Right lobe of liver (tissue), 6 donors: ENCODE measurements around the gene MMAB. TPM values are rescaled to one million over a fixed set of nuclear protein-coding genes. Genes with fewer than 3 reads are reported as not detected.
"Not testable (repeated sequence)": the region's sequence is repeated elsewhere in the genome, so short reads cannot be mapped to it uniquely, and the experiment has no call there.

Source experiments
- ATAC-seq, 4 donors: fragments of 200-7000 bp; cut with Tn5 transposase; one replicate each; pipeline ENCODE4 v1.9.1; 2020; ENCODE audit warnings: mild to moderate bottlenecking in 4 of 4, moderate library complexity in 4 of 4
- DNase-seq, 3 donors: peaks; one replicate each; pipeline ENCODE4 v3.0.0-alpha.2; 2020
- H3K27ac ChIP-seq, 3 donors: fragments of 200-600 bp; one replicate each; pipeline ENCODE4 v1.8.0; 2022
- H3K27me3 ChIP-seq, 2 donors: fragments of 200-600 bp; one replicate each; pipeline ENCODE4 v1.8.0; 2022
- H3K36me3 ChIP-seq, 4 donors: fragments of 200-600 bp; sonication (generic) in 1 of 4; one replicate each; pipeline versions ENCODE4 v1.5.1 to v1.8.0; 2017 to 2022; ENCODE audit warnings: control low read depth in 1 of 4
- H3K4me1 ChIP-seq, 4 donors: fragments of 200-600 bp; sonication (generic) in 1 of 4; one replicate each; pipeline versions ENCODE4 v1.5.1 to v1.8.0; 2017 to 2022; ENCODE audit warnings: control low read depth in 1 of 4
- H3K4me3 ChIP-seq, 3 donors: fragments of 200-600 bp; one replicate each; pipeline ENCODE4 v1.8.0; 2022
- H3K9me3 ChIP-seq, 4 donors: fragments of 200-600 bp; sonication (generic) in 1 of 4; one replicate each; pipeline versions ENCODE4 v1.5.1 to v1.8.0; 2017 to 2022; ENCODE audit warnings: control low read depth in 1 of 4
- POLR2A ChIP-seq: fragments of 450-650 bp; IDR thresholded peaks from one replicate; pipeline ENCODE4 v1.6.1; 2017; ENCODE audit warnings: antibody characterized with exemption, mild to moderate bottlenecking
- WGBS: methylation state at CpG from one replicate; pipeline ENCODE4 v1.1.6; 2018; ENCODE audit warnings: low coverage, low lambda C conversion rate; ENCODE audit not compliant: insufficient coverage; ENCODE audit errors: missing lambda C conversion rate; 5-methylcytosine and 5-hydroxymethylcytosine counted together
- intact Hi-C, 2 donors: fragments of 100-400 bp; cut with DNase I; formaldehyde crosslinking; loops; one replicate each; pipeline versions ENCODE4 v1.11.2 to v1.14.1; 2022
- total RNA-seq, 6 experiments: library from RNA; depleted of rRNA in 2 of 6; stranded (reverse); fragments of >200 nt in 2 of 6; fragmentation: NEBNext Ultra II Directional in 3 of 6; extraction: Animal tissue kit (Norgen Biotek cat#: 25700) in 3 of 6; gene quantifications; one replicate each; pipeline versions ENCODE4 v1.1.0 to v1.2.4, GENCODE V29; 2016 to 2023
- TF ChIP-seq, protein P1 (sequence below), 4 donors: fragments of 200-600 bp in 3 of 4; fragments of 450-650 bp in 1 of 4; IDR thresholded peaks; one replicate each; pipeline versions ENCODE4 v1.5.1 to v1.8.0; 2016 to 2022; ENCODE audit warnings: antibody characterized with exemption in 4 of 4, mild to moderate bottlenecking in 2 of 4
- donor health status: DM: no; HTN: yes; CAD: no.
- donor health status: DM: no; HTN: no; CAD: no.
- donor health status: DM: no; HTN: no; CAD: no.
- donor health status: DM: no; HTN: yes; CAD: no.
- donor health status: DM: no; HTN: yes; CAD: no.

Gene MMAB
- total RNA-seq, 6 experiments from 2014 or later: 42.6 to 99.8 (median 65.2) TPM

GRCh38 chr12:109605599-109606228 is 32.4 kb upstream of the MMAB start:
- Histone ChIP-seq H3K27ac (no peak overlapping the region), H3K9me3 (no peaks in the 10 kb centered on the region), H3K4me3 (no peak overlapping the region), H3K36me3 (no peaks in the 10 kb centered on the region), H3K27me3 (no peaks in the 10 kb centered on the region), H3K4me1 (no peaks in the 10 kb centered on the region)
- no peak for DNase-seq
- WGBS: 88% methylated on average over 2 of the region's 13 CpGs
- intact Hi-C loops: no loop called here
- TF ChIP-seq, protein P1, sequence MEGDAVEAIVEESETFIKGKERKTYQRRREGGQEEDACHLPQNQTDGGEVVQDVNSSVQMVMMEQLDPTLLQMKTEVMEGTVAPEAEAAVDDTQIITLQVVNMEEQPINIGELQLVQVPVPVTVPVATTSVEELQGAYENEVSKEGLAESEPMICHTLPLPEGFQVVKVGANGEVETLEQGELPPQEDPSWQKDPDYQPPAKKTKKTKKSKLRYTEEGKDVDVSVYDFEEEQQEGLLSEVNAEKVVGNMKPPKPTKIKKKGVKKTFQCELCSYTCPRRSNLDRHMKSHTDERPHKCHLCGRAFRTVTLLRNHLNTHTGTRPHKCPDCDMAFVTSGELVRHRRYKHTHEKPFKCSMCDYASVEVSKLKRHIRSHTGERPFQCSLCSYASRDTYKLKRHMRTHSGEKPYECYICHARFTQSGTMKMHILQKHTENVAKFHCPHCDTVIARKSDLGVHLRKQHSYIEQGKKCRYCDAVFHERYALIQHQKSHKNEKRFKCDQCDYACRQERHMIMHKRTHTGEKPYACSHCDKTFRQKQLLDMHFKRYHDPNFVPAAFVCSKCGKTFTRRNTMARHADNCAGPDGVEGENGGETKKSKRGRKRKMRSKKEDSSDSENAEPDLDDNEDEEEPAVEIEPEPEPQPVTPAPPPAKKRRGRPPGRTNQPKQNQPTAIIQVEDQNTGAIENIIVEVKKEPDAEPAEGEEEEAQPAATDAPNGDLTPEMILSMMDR (IDR thresholded peaks at IDR 0.05): no peak
- no peak for TF ChIP-seq POLR2A
- no peak for ATAC-seq

- H3K4me1 ChIP-seq: no peaks in the 10 kb centered on the region
- no CpG with 5 or more reads among the region's 5 CpGs for WGBS
- H3K27ac ChIP-seq: no peak overlapping the region
- DNase-seq (no peak), ATAC-seq (no peak)
- TF ChIP-seq, protein P1 (IDR thresholded peaks at IDR 0.05): no peak
- no peak for TF ChIP-seq POLR2A
- H3K9me3 ChIP-seq: no peaks in the 10 kb centered on the region
- H3K4me3 ChIP-seq: no peak overlapping the region
- H3K27me3 ChIP-seq: no peaks in the 10 kb centered on the region
- H3K36me3 ChIP-seq: no peaks in the 10 kb centered on the region
- intact Hi-C loops: no loop called here
Observed at GRCh38 chr12:109605016-109605415, 31.7 kb upstream of the MMAB start.

GRCh38 chr12:109604132-109604585 is 30.9 kb upstream of the MMAB start:
- intact Hi-C loops: loop anchor here in 1 of 2 donors (5.0 kb wide), 1 partner anchor 113 kb away; no protein-coding TSS in a partner anchor
- no peak overlapping the region for H3K4me3 ChIP-seq
- no peaks in the 10 kb centered on the region for H3K36me3 ChIP-seq
- H3K27ac ChIP-seq: no peak overlapping the region
- no peak for DNase-seq
- H3K27me3 ChIP-seq: no peaks in the 10 kb centered on the region
- TF ChIP-seq POLR2A: no peak
- TF ChIP-seq, protein P1 (IDR thresholded peaks at IDR 0.05): no peak
- peak; percentile 57 to 89 (median 67) for ATAC-seq
- H3K9me3 ChIP-seq: no peaks in the 10 kb centered on the region
- no peaks in the 10 kb centered on the region for H3K4me1 ChIP-seq
- 45% methylated on average over 3 of the region's 3 CpGs for WGBS

DNA sequence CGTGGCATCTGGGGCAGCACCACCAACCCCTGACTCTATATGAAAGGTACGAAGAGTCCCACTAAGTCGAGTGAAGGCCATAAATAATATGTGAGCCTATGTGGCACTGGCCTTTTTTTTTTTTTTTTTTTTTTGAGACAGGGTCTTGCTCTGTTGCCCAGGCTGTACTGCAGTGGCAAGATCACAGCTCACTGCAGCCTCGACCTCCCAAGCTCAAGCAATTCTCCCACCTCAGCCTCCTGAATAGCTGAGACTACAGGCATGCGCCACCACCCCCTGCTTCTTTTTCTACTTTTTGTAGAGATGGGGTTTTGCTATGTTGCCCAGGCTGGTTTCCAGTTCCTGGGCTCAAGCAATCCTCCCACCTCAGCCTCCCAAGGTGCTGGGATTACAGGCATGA is 28.8 kb upstream of the MMAB start:
- H3K27me3 ChIP-seq, ATAC-seq, DNase-seq, H3K36me3 ChIP-seq, H3K27ac ChIP-seq, H3K4me3 ChIP-seq, H3K9me3 ChIP-seq: not testable (repeated sequence)
- WGBS: 78% methylated on average over 3 of the region's 5 CpGs
- peaks cover 0 to 14% (median 2%) of the 10 kb centered on the region in 4 donors for H3K4me1 ChIP-seq
- intact Hi-C loops: loop anchor here in 1 of 2 donors (5.0 kb wide), 1 partner anchor 115 kb away; no protein-coding TSS in a partner anchor

DNA sequence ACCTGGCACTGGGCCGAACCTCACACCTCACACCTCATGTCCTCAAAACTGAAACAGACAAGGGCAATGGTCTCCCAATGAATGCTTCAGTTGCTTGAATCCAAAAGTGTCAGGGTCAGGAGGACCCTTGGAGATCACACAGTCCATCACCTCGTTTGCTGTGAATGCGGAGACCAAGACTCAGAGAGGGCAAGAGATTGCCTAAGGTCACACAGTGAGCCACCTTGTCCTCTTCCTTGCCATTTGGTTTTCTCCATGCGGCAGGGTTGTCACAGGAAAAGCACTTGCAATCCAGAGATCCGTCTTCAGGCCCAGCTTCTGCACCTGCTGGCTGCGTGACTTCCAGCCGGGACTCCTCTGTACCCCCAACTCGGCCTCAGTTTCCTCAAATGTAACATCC is 28.3 kb upstream of the MMAB start:
- TF ChIP-seq, protein P1 (IDR thresholded peaks at IDR 0.05): no peak
- no peak for TF ChIP-seq POLR2A
- H3K4me1 ChIP-seq: peaks cover 0 to 14% (median 2%) of the 10 kb centered on the region in 4 donors

More for the DNA sequence above, 28.3 kb upstream of the MMAB start:
- Histone ChIP-seq H3K4me3 (no peak overlapping the region), H3K9me3 (no peaks in the 10 kb centered on the region), H3K27ac (no peak overlapping the region), H3K36me3 (no peaks in the 10 kb centered on the region), H3K27me3 (no peaks in the 10 kb centered on the region)
- intact Hi-C loops: loop anchor here in 1 of 2 donors (5.0 kb wide), 1 partner anchor 116 kb away; no protein-coding TSS in a partner anchor
- WGBS: 92% methylated on average over 2 of the region's 8 CpGs
- ATAC-seq: no peak
- DNase-seq: no peak
